ENCODE data around the gene CNTN5.
"Not testable (repeated sequence)": the region's sequence is repeated elsewhere in the genome, so short reads cannot be mapped to it uniquely, and the experiment has no call there.

CNTN5 gene

GRCh38 chr11:100182350-100182749 lies 1161.6 kb downstream of the CNTN5 start:
- DNase-seq (ENCODE audit: low read depth in 1 of 2, low spot score in 1 of 2): no peak

- no peak for DNase-seq (ENCODE audit: low read depth in 1 of 2, low spot score in 1 of 2)
Measured at GRCh38 chr11:100182927-100183326, 1162.2 kb downstream of the CNTN5 start.

GRCh38 chr11:100185588-100185987 lies 1164.8 kb downstream of the CNTN5 start:
- DNase-seq (ENCODE audit: low read depth in 1 of 2, low spot score in 1 of 2): no peak

GRCh38 chr11:100188137-100188783 lies 1167.5 kb downstream of the CNTN5 start:
- no peak for DNase-seq (ENCODE audit: low read depth in 1 of 2, low spot score in 1 of 2)

- no peak for DNase-seq (ENCODE audit: low read depth in 1 of 2, low spot score in 1 of 2)
Measured at GRCh38 chr11:100190395-100190794, 1169.6 kb downstream of the CNTN5 start.

- DNase-seq (ENCODE audit: low read depth in 1 of 2, low spot score in 1 of 2): no peak
Measured at GRCh38 chr11:100192181-100192580, 1171.4 kb downstream of the CNTN5 start.

- DNase-seq (ENCODE audit: low read depth in 1 of 2, low spot score in 1 of 2): no peak
Measured at GRCh38 chr11:100203789-100204188, 1183.0 kb downstream of the CNTN5 start.

- no peak for DNase-seq (ENCODE audit: low read depth in 1 of 2, low spot score in 1 of 2)
Measured at GRCh38 chr11:100205926-100206325, 1185.2 kb downstream of the CNTN5 start.

- no peak for DNase-seq (ENCODE audit: low read depth in 1 of 2, low spot score in 1 of 2)
Measured at GRCh38 chr11:100208207-100208606, 1187.5 kb downstream of the CNTN5 start.

GRCh38 chr11:100214791-100215190 lies 1194.0 kb downstream of the CNTN5 start:
- no peak for DNase-seq (ENCODE audit: low read depth in 1 of 2, low spot score in 1 of 2)

- DNase-seq (ENCODE audit: low read depth in 1 of 2, low spot score in 1 of 2): no peak
Measured at GRCh38 chr11:100220801-100221200, 1200.1 kb downstream of the CNTN5 start.

- DNase-seq (ENCODE audit: low read depth in 1 of 2, low spot score in 1 of 2): no peak
Measured at GRCh38 chr11:100221791-100222190, 1201.0 kb downstream of the CNTN5 start.

- DNase-seq (ENCODE audit: low read depth in 1 of 2, low spot score in 1 of 2): no peak
Measured at GRCh38 chr11:100224541-100225034, 1203.8 kb downstream of the CNTN5 start.

GRCh38 chr11:100229086-100229485 lies 1208.3 kb downstream of the CNTN5 start:
- DNase-seq (ENCODE audit: low read depth in 1 of 2, low spot score in 1 of 2): no peak

GRCh38 chr11:100232006-100232405 lies 1211.3 kb downstream of the CNTN5 start:
- no peak for DNase-seq (ENCODE audit: low read depth in 1 of 2, low spot score in 1 of 2)

GRCh38 chr11:100235085-100235484 lies 1214.3 kb downstream of the CNTN5 start:
- no peak for DNase-seq (ENCODE audit: low read depth in 1 of 2, low spot score in 1 of 2)

GRCh38 chr11:100240025-100240539 lies 1219.3 kb downstream of the CNTN5 start:
- no peak for DNase-seq (ENCODE audit: low read depth in 1 of 2, low spot score in 1 of 2)

GRCh38 chr11:100247704-100248103 lies 1227.0 kb downstream of the CNTN5 start:
- DNase-seq (ENCODE audit: low read depth in 1 of 2, low spot score in 1 of 2): no peak

GRCh38 chr11:100257238-100257803 lies 1236.6 kb downstream of the CNTN5 start:
- not testable (repeated sequence) for DNase-seq (ENCODE audit: low read depth in 1 of 2, low spot score in 1 of 2)

GRCh38 chr11:100269516-100269915 lies 1248.8 kb downstream of the CNTN5 start:
- no peak for DNase-seq (ENCODE audit: low read depth in 1 of 2, low spot score in 1 of 2)

- no peak for DNase-seq (ENCODE audit: low read depth in 1 of 2, low spot score in 1 of 2)
Measured at GRCh38 chr11:100273066-100273815, 1252.5 kb downstream of the CNTN5 start.

- not testable (repeated sequence) for DNase-seq (ENCODE audit: low read depth in 1 of 2, low spot score in 1 of 2)
Measured at GRCh38 chr11:100274466-100274865, 1253.7 kb downstream of the CNTN5 start.

All from activated CD4-positive, alpha-beta T cell treated with anti-CD3 and anti-CD28 coated beads, Interleukin-2, amount 50 U/mL, for 24 hours (primary cell).